Thymus (tissue), 11 donors: ENCODE measurements around the gene LRRIQ1. TPM values are rescaled to one million over a fixed set of nuclear protein-coding genes. Genes with fewer than 3 reads are reported as not detected.
A peak's percentile ranks its signal among the peaks of the same experiment; 100 is the strongest.
"Not testable (repeated sequence)": the region's sequence is repeated elsewhere in the genome, so short reads cannot be mapped to it uniquely, and the experiment has no call there.

Source experiments
- DNase-seq, 9 donors: peaks; one replicate each; pipeline ENCODE4 v3.0.0-alpha.2; 2013; ENCODE audit warnings: low spot score in 9 of 9, low read depth in 6 of 9, missing footprints in 1 of 9
- H3K27ac ChIP-seq, 2 donors: one replicate each; pipeline ENCODE4 v1.5.1; 2013; ENCODE audit warnings: control low read depth in 1 of 2, low read depth in 1 of 2, low read length in 1 of 2, mild to moderate bottlenecking in 1 of 2, moderate library complexity in 1 of 2
- H3K27me3 ChIP-seq, 2 donors: one replicate each; pipeline ENCODE4 v1.5.1; 2013; ENCODE audit warnings: low read length in 1 of 2; ENCODE audit not compliant: control insufficient read depth in 2 of 2, insufficient read depth in 1 of 2
- H3K36me3 ChIP-seq, 2 donors: one replicate each; pipeline ENCODE4 v1.5.1; 2013; ENCODE audit warnings: low read length in 1 of 2, mild to moderate bottlenecking in 1 of 2, moderate library complexity in 1 of 2; ENCODE audit not compliant: control insufficient read depth in 2 of 2, insufficient read depth in 2 of 2
- H3K4me1 ChIP-seq, 2 donors: one replicate each; pipeline ENCODE4 v1.5.1; 2013; ENCODE audit warnings: low read length in 2 of 2; ENCODE audit not compliant: control insufficient read depth in 2 of 2, insufficient read depth in 2 of 2
- H3K4me3 ChIP-seq, 2 donors: one replicate each; pipeline ENCODE4 v1.5.1; 2013; ENCODE audit warnings: low read length in 2 of 2, control low read depth in 1 of 2, mild to moderate bottlenecking in 1 of 2
- H3K9me3 ChIP-seq, 2 donors: one replicate each; pipeline ENCODE4 v1.5.1; 2013; ENCODE audit warnings: low read length in 1 of 2, mild to moderate bottlenecking in 1 of 2; ENCODE audit not compliant: control insufficient read depth in 2 of 2, insufficient read depth in 1 of 2
- WGBS: extraction: QIAGEN DNeasy Blood & Tissue Kit; methylation state at CpG from one replicate; pipeline ENCODE4 v1.1.7; 2013; 5-methylcytosine and 5-hydroxymethylcytosine counted together
- polyA plus RNA-seq: library from polyadenylated mRNA; stranded (reverse); fragments of 200-250 nt; gene quantifications from one replicate; pipeline ENCODE4 v1.2.3, GENCODE V29; 2013
- total RNA-seq: library from RNA; stranded (reverse); fragments of 120-200 nt; gene quantifications from one replicate; pipeline ENCODE4 v1.2.4, GENCODE V29; 2013
- donor health status: healthy.

Gene LRRIQ1
- total and polyA plus RNA-seq, 2 donors: 0.33 to 0.43 TPM

DNA sequence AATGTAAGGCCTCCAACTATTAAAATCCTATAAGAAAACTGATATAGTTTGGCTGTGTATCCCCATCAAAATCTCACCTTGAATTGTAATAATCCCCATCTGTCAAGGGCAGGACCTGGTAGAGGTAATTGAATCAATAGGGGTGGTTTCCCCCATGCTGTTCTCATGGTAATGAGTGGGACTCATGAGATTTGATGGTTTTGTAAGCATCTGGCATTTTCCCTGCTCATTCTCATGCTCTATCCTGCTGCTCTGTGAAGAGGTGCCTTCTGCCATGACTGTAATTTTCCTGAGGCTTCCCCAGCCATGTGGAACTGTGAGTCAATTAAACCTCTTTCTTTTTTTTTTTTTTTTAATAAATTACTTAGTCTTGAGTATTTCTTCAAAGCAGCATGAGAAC is 31.9 kb upstream of the LRRIQ1 start:
- Histone ChIP-seq H3K27me3 (no peaks in the 10 kb centered on the region), H3K36me3 (no peaks in the 10 kb centered on the region), H3K27ac (no peak overlapping the region), H3K4me1 (peaks cover 9 to 21% of the 10 kb centered on the region in 2 donors), H3K9me3 (no peaks in the 10 kb centered on the region), H3K4me3 (no peak overlapping the region)
- DNase-seq: no peak

- not testable (repeated sequence) for H3K4me3 ChIP-seq, H3K36me3 ChIP-seq, H3K9me3 ChIP-seq, H3K27me3 ChIP-seq, DNase-seq
- 65% methylated on average over 2 of the region's 2 CpGs for WGBS
- H3K4me1 ChIP-seq: peaks cover 9 to 21% of the 10 kb centered on the region in 2 donors
- peak overlapping the region; percentile 64 to 70 for H3K27ac ChIP-seq
Observed at GRCh38 chr12:85005047-85005446, 31.1 kb upstream of the LRRIQ1 start.

DNA sequence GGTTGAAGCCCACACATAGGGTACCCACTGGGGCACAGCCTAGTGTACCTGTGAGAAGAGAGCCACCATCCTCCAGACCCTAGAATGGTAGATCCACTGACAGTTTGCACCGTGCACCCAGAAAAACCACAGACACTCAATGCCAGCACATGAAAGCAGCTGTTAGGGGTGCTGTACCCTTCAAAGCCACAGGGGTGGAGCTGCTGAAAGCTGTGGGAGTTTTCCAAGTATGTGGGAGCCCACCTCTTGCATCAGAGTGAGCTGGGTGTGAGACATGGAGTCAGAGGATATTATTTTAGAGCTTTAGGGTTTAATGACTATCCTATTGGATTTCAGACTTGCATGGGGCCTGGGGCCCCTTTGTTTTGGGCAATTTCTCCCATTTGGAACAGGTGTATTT is 30.5 kb upstream of the LRRIQ1 start:
- no peaks in the 10 kb centered on the region for H3K27me3 ChIP-seq
- H3K9me3 ChIP-seq: no peaks in the 10 kb centered on the region
- WGBS: 18% methylated on average over 1 of the region's 1 CpG
- peaks cover 9 to 21% of the 10 kb centered on the region in 2 donors for H3K4me1 ChIP-seq
- peak in 8 of 9 donors; percentile 9 to 69 (median 22) for DNase-seq
- no peaks in the 10 kb centered on the region for H3K36me3 ChIP-seq
- H3K4me3 ChIP-seq: no peak overlapping the region
- H3K27ac ChIP-seq: peak overlapping the region in 1 of 2 donors; percentile 70

GRCh38 chr12:85006206-85006605 is 29.9 kb upstream of the LRRIQ1 start:
- Histone ChIP-seq H3K27ac (peak overlapping the region in 1 of 2 donors; percentile 2), H3K4me3 (no peak overlapping the region), H3K9me3 (no peaks in the 10 kb centered on the region), H3K36me3 (no peaks in the 10 kb centered on the region), H3K27me3 (no peaks in the 10 kb centered on the region), H3K4me1 (peaks cover 9 to 21% of the 10 kb centered on the region in 2 donors)
- WGBS: 73% methylated on average over 1 of the region's 1 CpG
- no peak for DNase-seq

DNA sequence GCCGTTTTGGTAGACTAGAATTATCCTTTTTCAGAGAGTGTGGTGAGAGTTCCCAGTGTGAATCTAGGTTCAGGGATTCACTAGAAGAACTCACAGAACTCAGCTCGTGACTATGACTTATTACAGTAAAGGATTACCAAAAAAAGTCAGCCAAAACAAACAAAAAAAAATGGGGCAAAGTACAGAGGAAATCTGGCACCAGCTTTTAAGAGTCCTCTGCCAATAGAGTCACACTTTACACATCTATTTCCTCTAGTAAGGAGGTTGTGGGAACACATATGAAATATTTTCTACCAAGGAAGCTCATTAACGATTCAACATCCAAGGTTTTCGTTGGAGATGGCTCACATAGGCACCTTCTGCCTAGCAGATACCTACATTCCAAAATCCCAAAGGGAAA is 28.3 kb upstream of the LRRIQ1 start:
- no peaks in the 10 kb centered on the region for H3K27me3 ChIP-seq
- H3K4me3 ChIP-seq: no peak overlapping the region
- no peak for DNase-seq
- H3K9me3 ChIP-seq: no peaks in the 10 kb centered on the region
- H3K4me1 ChIP-seq: peaks cover 9 to 21% of the 10 kb centered on the region in 2 donors
- no peaks in the 10 kb centered on the region for H3K36me3 ChIP-seq
- 76% methylated on average over 4 of the region's 4 CpGs for WGBS
- H3K27ac ChIP-seq: no peak overlapping the region

GRCh38 chr12:85016413-85016812 is 19.7 kb upstream of the LRRIQ1 start:
- 89% methylated on average over 1 of the region's 1 CpG for WGBS
- no peaks in the 10 kb centered on the region for H3K36me3 ChIP-seq
- no peaks in the 10 kb centered on the region for H3K27me3 ChIP-seq
- H3K27ac ChIP-seq: no peak overlapping the region
- no peaks in the 10 kb centered on the region for H3K9me3 ChIP-seq
- no peak for DNase-seq
- no peak overlapping the region for H3K4me3 ChIP-seq
- no peaks in the 10 kb centered on the region for H3K4me1 ChIP-seq

DNA sequence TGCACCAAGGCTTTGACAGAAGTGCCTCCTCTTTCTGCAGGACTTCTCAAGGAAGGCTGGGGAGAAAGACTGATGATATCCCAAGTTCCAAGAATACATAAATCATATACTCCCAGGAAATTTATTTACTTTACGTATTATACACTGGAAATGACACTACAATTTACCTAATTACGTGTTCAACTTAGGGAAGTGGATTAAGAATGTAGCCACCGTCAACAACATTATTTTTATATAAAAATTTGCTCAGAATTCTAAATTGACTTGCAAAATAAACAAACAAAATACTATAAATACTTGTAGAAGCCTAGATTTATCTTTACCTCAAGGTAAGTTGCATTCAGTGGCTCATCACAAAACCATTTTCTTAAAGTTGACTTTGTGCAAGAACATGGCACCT is 19.0 kb upstream of the LRRIQ1 start:
- Histone ChIP-seq H3K27ac (no peak overlapping the region), H3K9me3 (no peaks in the 10 kb centered on the region), H3K27me3 (no peaks in the 10 kb centered on the region), H3K4me3 (no peak overlapping the region), H3K36me3 (no peaks in the 10 kb centered on the region), H3K4me1 (no peaks in the 10 kb centered on the region)
- 83% methylated on average over 3 of the region's 3 CpGs for WGBS
- no peak for DNase-seq

- H3K4me3 ChIP-seq: no peak overlapping the region
- H3K27me3 ChIP-seq: no peaks in the 10 kb centered on the region
- DNase-seq: no peak
- no peak overlapping the region for H3K27ac ChIP-seq
- H3K36me3 ChIP-seq: no peaks in the 10 kb centered on the region
- no peaks in the 10 kb centered on the region for H3K9me3 ChIP-seq
- no peaks in the 10 kb centered on the region for H3K4me1 ChIP-seq
Observed at GRCh38 chr12:85017618-85018017, 18.5 kb upstream of the LRRIQ1 start.

DNA sequence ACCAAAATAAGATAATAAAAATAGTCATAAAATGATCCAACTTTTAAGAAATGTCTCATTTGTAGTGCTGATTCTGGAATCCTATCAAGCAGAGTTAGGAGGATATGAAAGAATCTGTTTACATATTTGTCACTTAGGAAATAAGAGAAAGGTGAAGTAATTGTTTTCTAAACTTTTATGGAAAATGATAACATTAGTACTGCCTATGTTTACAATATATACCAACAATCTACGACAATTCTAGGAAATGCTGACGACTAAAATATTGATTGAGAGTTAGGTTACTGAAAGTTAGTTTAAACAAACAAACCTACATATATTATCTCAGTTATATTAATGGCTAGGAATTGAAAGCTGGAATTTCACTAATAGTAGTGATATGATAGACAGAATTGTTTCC is 18.1 kb upstream of the LRRIQ1 start:
- DNase-seq: no peak
- WGBS: 83% methylated on average over 2 of the region's 2 CpGs
- Histone ChIP-seq H3K36me3 (no peaks in the 10 kb centered on the region), H3K4me1 (no peaks in the 10 kb centered on the region), H3K27ac (no peak overlapping the region), H3K9me3 (no peaks in the 10 kb centered on the region), H3K4me3 (no peak overlapping the region), H3K27me3 (no peaks in the 10 kb centered on the region)

GRCh38 chr12:85029456-85029855 is 6.7 kb upstream of the LRRIQ1 start:
- Histone ChIP-seq H3K36me3 (no peaks in the 10 kb centered on the region), H3K4me1 (peaks cover 0 to 3% of the 10 kb centered on the region in 2 donors), H3K4me3 (no peak overlapping the region), H3K27me3 (no peaks in the 10 kb centered on the region), H3K27ac (no peak overlapping the region), H3K9me3 (no peaks in the 10 kb centered on the region)
- DNase-seq: peak in 3 of 9 donors; percentile 8 to 28 (median 18)
